Right lobe of liver (tissue), 6 donors: ENCODE measurements around the gene GRM8. TPM values are rescaled to one million over a fixed set of nuclear protein-coding genes. Genes with fewer than 3 reads are reported as not detected.

Source experiments
- ATAC-seq, 4 donors: fragments of 200-7000 bp; cut with Tn5 transposase; one replicate each; pipeline ENCODE4 v1.9.1; 2020; ENCODE audit warnings: mild to moderate bottlenecking in 4 of 4, moderate library complexity in 4 of 4
- DNase-seq, 3 donors: peaks; one replicate each; pipeline ENCODE4 v3.0.0-alpha.2; 2020
- H3K27ac ChIP-seq, 3 donors: fragments of 200-600 bp; one replicate each; pipeline ENCODE4 v1.8.0; 2022
- H3K27me3 ChIP-seq, 2 donors: fragments of 200-600 bp; one replicate each; pipeline ENCODE4 v1.8.0; 2022
- H3K36me3 ChIP-seq, 4 donors: fragments of 200-600 bp; sonication (generic) in 1 of 4; one replicate each; pipeline versions ENCODE4 v1.5.1 to v1.8.0; 2017 to 2022; ENCODE audit warnings: control low read depth in 1 of 4
- H3K4me1 ChIP-seq, 4 donors: fragments of 200-600 bp; sonication (generic) in 1 of 4; one replicate each; pipeline versions ENCODE4 v1.5.1 to v1.8.0; 2017 to 2022; ENCODE audit warnings: control low read depth in 1 of 4
- H3K4me3 ChIP-seq, 3 donors: fragments of 200-600 bp; one replicate each; pipeline ENCODE4 v1.8.0; 2022
- H3K9me3 ChIP-seq, 4 donors: fragments of 200-600 bp; sonication (generic) in 1 of 4; one replicate each; pipeline versions ENCODE4 v1.5.1 to v1.8.0; 2017 to 2022; ENCODE audit warnings: control low read depth in 1 of 4
- CTCF ChIP-seq, 4 donors: fragments of 200-600 bp in 3 of 4; fragments of 450-650 bp in 1 of 4; IDR thresholded peaks; one replicate each; pipeline versions ENCODE4 v1.5.1 to v1.8.0; 2016 to 2022; ENCODE audit warnings: antibody characterized with exemption in 4 of 4, mild to moderate bottlenecking in 2 of 4
- POLR2A ChIP-seq: fragments of 450-650 bp; IDR thresholded peaks from one replicate; pipeline ENCODE4 v1.6.1; 2017; ENCODE audit warnings: antibody characterized with exemption, mild to moderate bottlenecking
- WGBS: methylation state at CpG from one replicate; pipeline ENCODE4 v1.1.6; 2018; ENCODE audit warnings: low coverage, low lambda C conversion rate; ENCODE audit not compliant: insufficient coverage; ENCODE audit errors: missing lambda C conversion rate; 5-methylcytosine and 5-hydroxymethylcytosine counted together
- intact Hi-C, 2 donors: fragments of 100-400 bp; cut with DNase I; formaldehyde crosslinking; loops; one replicate each; pipeline versions ENCODE4 v1.11.2 to v1.14.1; 2022
- total RNA-seq, 6 experiments: library from RNA; depleted of rRNA in 2 of 6; stranded (reverse); fragments of >200 nt in 2 of 6; fragmentation: NEBNext Ultra II Directional in 3 of 6; extraction: Animal tissue kit (Norgen Biotek cat#: 25700) in 3 of 6; gene quantifications; one replicate each; pipeline versions ENCODE4 v1.1.0 to v1.2.4, GENCODE V29; 2016 to 2023
- donor health status: DM: no; HTN: yes; CAD: no.
- donor health status: DM: no; HTN: no; CAD: no.
- donor health status: DM: no; HTN: no; CAD: no.
- donor health status: DM: no; HTN: yes; CAD: no.
- donor health status: DM: no; HTN: yes; CAD: no.

GRM8 gene
- total RNA-seq, 6 experiments from 2014 or later: 0.12 to 8.4 (median 2.7) TPM

- 41% methylated on average over 2 of the region's 2 CpGs for WGBS
- no peak for TF ChIP-seq CTCF (IDR thresholded peaks at IDR 0.05)
- no peak for TF ChIP-seq POLR2A
- DNase-seq (no peak), ATAC-seq (no peak)
- Histone ChIP-seq H3K4me1 (no peaks in the 10 kb centered on the region), H3K36me3 (no peaks in the 10 kb centered on the region), H3K27ac (no peak overlapping the region), H3K27me3 (no peaks in the 10 kb centered on the region), H3K4me3 (no peak overlapping the region), H3K9me3 (no peaks in the 10 kb centered on the region)
- intact Hi-C loops: no loop called here
Measured at GRCh38 chr7:126525906-126526305, 726.8 kb downstream of the GRM8 start.

- intact Hi-C loops: no loop called here
- ATAC-seq: no peak
- DNase-seq: no peak
- no peak overlapping the region for H3K4me3 ChIP-seq
- H3K27me3 ChIP-seq: no peaks in the 10 kb centered on the region
- no peaks in the 10 kb centered on the region for H3K36me3 ChIP-seq
- no CpG with 5 or more reads among the region's 1 CpG for WGBS
- no peak overlapping the region for H3K27ac ChIP-seq
- no peaks in the 10 kb centered on the region for H3K9me3 ChIP-seq
- TF ChIP-seq CTCF (IDR thresholded peaks at IDR 0.05): no peak
- TF ChIP-seq POLR2A: no peak
- H3K4me1 ChIP-seq: no peaks in the 10 kb centered on the region
Measured at GRCh38 chr7:126524967-126525366, 727.8 kb downstream of the GRM8 start.

GRCh38 chr7:126511046-126511445 is 741.7 kb downstream of the GRM8 start:
- DNase-seq: no peak
- ATAC-seq: no peak
- H3K27ac ChIP-seq: no peak overlapping the region

GRCh38 chr7:126501617-126502016 is 751.1 kb downstream of the GRM8 start:
- TF ChIP-seq POLR2A (no peak), CTCF (IDR thresholded peaks at IDR 0.05) (no peak)
- H3K4me3 ChIP-seq: no peak overlapping the region
- intact Hi-C loops: no loop called here
- no peaks in the 10 kb centered on the region for H3K36me3 ChIP-seq
- no peaks in the 10 kb centered on the region for H3K9me3 ChIP-seq
- 63% methylated on average over 2 of the region's 2 CpGs for WGBS
- no peaks in the 10 kb centered on the region for H3K4me1 ChIP-seq
- DNase-seq: no peak
- no peak overlapping the region for H3K27ac ChIP-seq
- H3K27me3 ChIP-seq: no peaks in the 10 kb centered on the region
- ATAC-seq: no peak

More at GRCh38 chr7:126511046-126511445, 741.7 kb downstream of the GRM8 start:
- Histone ChIP-seq H3K4me3 (no peak overlapping the region), H3K27me3 (no peaks in the 10 kb centered on the region), H3K9me3 (no peaks in the 10 kb centered on the region), H3K36me3 (no peaks in the 10 kb centered on the region), H3K4me1 (no peaks in the 10 kb centered on the region)
- WGBS: 44% methylated on average over 2 of the region's 2 CpGs
- no peak for TF ChIP-seq CTCF (IDR thresholded peaks at IDR 0.05)
- no peak for TF ChIP-seq POLR2A
- intact Hi-C loops: no loop called here

- H3K4me1 ChIP-seq: no peaks in the 10 kb centered on the region
- DNase-seq: no peak
- no peak overlapping the region for H3K27ac ChIP-seq
- no peaks in the 10 kb centered on the region for H3K36me3 ChIP-seq
- no peak for ATAC-seq
- no peak overlapping the region for H3K4me3 ChIP-seq
- no peaks in the 10 kb centered on the region for H3K9me3 ChIP-seq
- intact Hi-C loops: no loop called here
- TF ChIP-seq POLR2A (no peak), CTCF (IDR thresholded peaks at IDR 0.05) (no peak)
- H3K27me3 ChIP-seq: no peaks in the 10 kb centered on the region
- WGBS: 48% methylated on average over 5 of the region's 5 CpGs
Measured at GRCh38 chr7:126499481-126499880, 753.3 kb downstream of the GRM8 start.
